HCT116 (cell line): Measurements from ENCODE around the gene EPYC. TPM values are rescaled to one million over a fixed set of nuclear protein-coding genes. Genes with fewer than 3 reads are reported as not detected.

ENCODE experiments used
- ATAC-seq: fragments of 200-7000 bp; cut with Tn5 transposase; 2 replicates; pipeline ENCODE4 v1.9.1; 2020; ENCODE audit warnings: mild to moderate bottlenecking, moderate library complexity
- BruUV-seq: library from RNA; stranded (reverse); fragments of 400-500 nt; replicated peaks from 2 replicates; lab custom pipeline; 2021; lab: Mats Ljungman, UMichigan
- CTCF ChIA-PET: fragments of 300-600 bp; sonication (Branson Sonifier 250); formaldehyde crosslinking; loops from one replicate; lab custom pipeline; 2021; ENCODE audit warnings: antibody characterized with exemption; lab: Charles Lee
- POLR2A ChIA-PET: fragments of 300-600, 350-600 bp; sonication (Branson Sonifier 250); formaldehyde crosslinking; loops from one replicate; lab custom pipeline; 2021; ENCODE audit warnings: antibody characterized with exemption; lab: Charles Lee
- RAD21 ChIA-PET, 2 experiments: fragments of 300-600 bp; sonication (Branson Sonifier 250); formaldehyde crosslinking; loops; one replicate each; lab custom pipeline; 2023; ENCODE audit warnings: low total read pairs in 2 of 2; ENCODE audit not compliant: uncharacterized antibody in 2 of 2, unreplicated experiment in 2 of 2, low non-redundant PET in 1 of 2; lab: Charles Lee
- DNase-seq: peaks from one replicate; pipeline ENCODE4 v3.0.0-alpha.2; 2010; ENCODE audit warnings: low read depth, low spot score
- H2AFZ ChIP-seq: fragments of 200-600 bp; shearing (Covaris generic), sonication (generic); 2 replicates; pipeline ENCODE4 v1.6.1; 2017; ENCODE audit warnings: low read depth, mixed run types, mixed read lengths, antibody characterized with exemption, low read length; ENCODE audit not compliant: poor library complexity, severe bottlenecking
- H3K27ac ChIP-seq: 2 replicates; pipeline ENCODE4 v1.5.1; 2012; ENCODE audit warnings: low read depth, low read length
- H3K27me3 ChIP-seq: fragments of 200-600 bp; sonication (generic); 2 replicates; pipeline ENCODE4 v1.6.1; 2016; ENCODE audit warnings: mixed run types, low read length, mixed read lengths; ENCODE audit not compliant: insufficient read depth
- H3K36me3 ChIP-seq, 2 experiments: fragments of 200-500 bp in 1 of 2; fragments of 200-600 bp in 1 of 2; sonication (Bioruptor generic) in 1 of 2; sonication (generic) in 1 of 2; 2 replicates each; pipeline versions ENCODE4 v1.5.1 to v1.6.1; 2014 to 2016; ENCODE audit warnings: low read length in 2 of 2, inconsistent platforms in 1 of 2, mixed read lengths in 1 of 2, mixed run types in 1 of 2; ENCODE audit not compliant: insufficient read depth in 2 of 2, control insufficient read depth in 1 of 2
- H3K4me1 ChIP-seq, 2 experiments: fragments of 200-600 bp in 1 of 2; sonication (generic) in 1 of 2; 2 replicates each; pipeline versions ENCODE4 v1.5.1 to v1.6.1; 2012 to 2017; ENCODE audit warnings: low read length in 2 of 2, inconsistent platforms in 1 of 2, mild to moderate bottlenecking in 1 of 2, mixed read lengths in 1 of 2, mixed run types in 1 of 2, moderate library complexity in 1 of 2; ENCODE audit not compliant: insufficient read depth in 2 of 2, control insufficient read depth in 1 of 2
- H3K4me2 ChIP-seq: fragments of 200-600 bp; sonication (generic); 2 replicates; pipeline ENCODE4 v1.6.1; 2017; ENCODE audit warnings: mixed run types, low read length, mixed read lengths
- H3K4me3 ChIP-seq, 2 experiments: fragments of 200-600 bp in 1 of 2; sonication (generic) in 1 of 2; replicated peaks in 1 of 2; 2 replicates each; pipeline ENCODE4 v1.5.1; 2011 to 2016; ENCODE audit warnings: low read length in 2 of 2, control low read depth in 1 of 2, low read depth in 1 of 2, mild to moderate bottlenecking in 1 of 2, mixed read lengths in 1 of 2, mixed run types in 1 of 2
- H3K79me2 ChIP-seq: fragments of 200-600 bp; sonication (generic); 2 replicates; pipeline ENCODE4 v1.6.1; 2017; ENCODE audit warnings: mild to moderate bottlenecking, mixed run types, low read length, moderate library complexity, mixed read lengths; ENCODE audit not compliant: insufficient read depth
- H3K9ac ChIP-seq: fragments of 200-600 bp; sonication (generic); 2 replicates; pipeline ENCODE4 v1.6.1; 2016; ENCODE audit warnings: low read length, mixed read lengths
- H3K9me2 ChIP-seq: fragments of 200-600 bp; sonication (generic), shearing (Covaris generic); 2 replicates; pipeline ENCODE4 v1.6.1; 2017; ENCODE audit warnings: mixed run types, mild to moderate bottlenecking, moderate library complexity; ENCODE audit not compliant: insufficient read depth
- H3K9me3 ChIP-seq, 2 experiments: fragments of 200-500 bp in 1 of 2; fragments of 200-600 bp in 1 of 2; sonication (Bioruptor generic) in 1 of 2; sonication (generic) in 1 of 2; 2 replicates each; pipeline ENCODE4 v1.6.1; 2014 to 2017; ENCODE audit warnings: low read length in 2 of 2, mixed read lengths in 2 of 2, inconsistent platforms in 1 of 2, low read depth in 1 of 2, mild to moderate bottlenecking in 1 of 2, mixed run types in 1 of 2, moderate library complexity in 1 of 2; ENCODE audit not compliant: control insufficient read depth in 1 of 2, insufficient read depth in 1 of 2
- H4K20me1 ChIP-seq: fragments of 200-600 bp; sonication (generic), shearing (Covaris generic); 2 replicates; pipeline ENCODE4 v1.6.1; 2017; ENCODE audit warnings: mixed run types, mild to moderate bottlenecking, moderate library complexity; ENCODE audit not compliant: insufficient read depth
- ATF3 ChIP-seq: IDR thresholded peaks from 2 replicates; pipeline ENCODE4 v1.6.1; 2012
- CBX3 ChIP-seq: IDR thresholded peaks from 2 replicates; pipeline ENCODE4 v1.6.1; 2012; ENCODE audit warnings: low read depth
- CEBPB ChIP-seq: IDR thresholded peaks from 2 replicates; pipeline ENCODE4 v1.6.1; 2012; ENCODE audit warnings: low read depth
- EGR1 ChIP-seq: IDR thresholded peaks from 2 replicates; pipeline ENCODE4 v1.6.1; 2012; ENCODE audit warnings: low read depth
- ELF1 ChIP-seq: IDR thresholded peaks from 2 replicates; pipeline ENCODE4 v1.6.1; 2012; ENCODE audit warnings: low read depth, borderline replicate concordance
- EZH2 ChIP-seq: fragments of 200-600 bp; sonication (generic); IDR thresholded peaks from 2 replicates; pipeline ENCODE4 v1.6.1; 2017; ENCODE audit warnings: antibody characterized with exemption, mixed run types
- EZH2phosphoT487 ChIP-seq: fragments of 200-600 bp; IDR thresholded peaks from 2 replicates; pipeline ENCODE4 v1.6.1; 2018; ENCODE audit warnings: antibody characterized with exemption, borderline replicate concordance
- FOSL1 ChIP-seq: IDR thresholded peaks from 2 replicates; pipeline ENCODE4 v1.6.1; 2012; ENCODE audit warnings: low read depth
- JUND ChIP-seq: IDR thresholded peaks from 2 replicates; pipeline ENCODE4 v1.6.1; 2012
- MAX ChIP-seq: IDR thresholded peaks from 2 replicates; pipeline ENCODE4 v1.6.1; 2012
- POLR2AphosphoS5 ChIP-seq: IDR thresholded peaks from 2 replicates; pipeline ENCODE4 v1.6.1; 2011; ENCODE audit warnings: mild to moderate bottlenecking, low read depth, low read length, moderate library complexity
- RAD21 ChIP-seq: IDR thresholded peaks from 2 replicates; pipeline ENCODE4 v1.6.1; 2012; ENCODE audit warnings: low read depth, mild to moderate bottlenecking
- SP1 ChIP-seq: IDR thresholded peaks from 2 replicates; pipeline ENCODE4 v1.6.1; 2012; ENCODE audit warnings: low read depth
- TCF7L2 ChIP-seq: IDR thresholded peaks from 2 replicates; pipeline ENCODE4 v1.7.0; 2011; ENCODE audit warnings: borderline replicate concordance, inconsistent platforms; ENCODE audit not compliant: insufficient read depth, insufficient read length; ENCODE audit errors: extremely low read depth
- YY1 ChIP-seq: IDR thresholded peaks from 2 replicates; pipeline ENCODE4 v1.6.1; 2011; ENCODE audit warnings: low read length, low read depth, moderate library complexity, mild to moderate bottlenecking; ENCODE audit not compliant: insufficient replicate concordance; ENCODE audit errors: extremely low read depth
- ZNF274 ChIP-seq: fragments of 200-500 bp; sonication (Bioruptor generic); IDR thresholded peaks from 2 replicates; pipeline ENCODE4 v1.6.1; 2014; ENCODE audit warnings: mild to moderate bottlenecking, low read depth, low read length, inconsistent platforms
- intact Hi-C: fragments of 100-400 bp; cut with micrococcal nuclease; formaldehyde crosslinking; loops from 2 replicates; pipeline ENCODE4 v1.10.0; 2022
- total RNA-seq: library from RNA; stranded (reverse); gene quantifications from one replicate; pipeline ENCODE4 v1.2.1, GENCODE V29; 2021; ENCODE audit not compliant: unreplicated experiment
- TF ChIP-seq, protein P1 (sequence below): IDR thresholded peaks from 2 replicates; pipeline ENCODE4 v1.6.1; 2012; ENCODE audit warnings: low read depth
- TF ChIP-seq, protein P2 (sequence below), 3 experiments: fragments of 200-600 bp in 1 of 3; sonication (generic) in 1 of 3; IDR thresholded peaks in 2 of 3; conservative IDR thresholded peaks in 1 of 3; 2 replicates each; pipeline ENCODE4 v1.5.1; 2012 to 2017; ENCODE audit warnings: low read depth in 2 of 3, low read length in 2 of 3, antibody characterized with exemption in 1 of 3, borderline replicate concordance in 1 of 3, control low read depth in 1 of 3, mild to moderate bottlenecking in 1 of 3, mixed read lengths in 1 of 3, mixed run types in 1 of 3, moderate library complexity in 1 of 3; ENCODE audit not compliant: insufficient read depth in 1 of 3
- TF ChIP-seq, protein P3 (sequence below): IDR thresholded peaks from 2 replicates; pipeline ENCODE4 v1.6.1; 2011; ENCODE audit warnings: mild to moderate bottlenecking, low read length, moderate library complexity; ENCODE audit not compliant: insufficient replicate concordance; ENCODE audit errors: extremely low read depth

The EPYC gene
- total RNA-seq, 1 experiment from 2014 or later = not detected

DNA sequence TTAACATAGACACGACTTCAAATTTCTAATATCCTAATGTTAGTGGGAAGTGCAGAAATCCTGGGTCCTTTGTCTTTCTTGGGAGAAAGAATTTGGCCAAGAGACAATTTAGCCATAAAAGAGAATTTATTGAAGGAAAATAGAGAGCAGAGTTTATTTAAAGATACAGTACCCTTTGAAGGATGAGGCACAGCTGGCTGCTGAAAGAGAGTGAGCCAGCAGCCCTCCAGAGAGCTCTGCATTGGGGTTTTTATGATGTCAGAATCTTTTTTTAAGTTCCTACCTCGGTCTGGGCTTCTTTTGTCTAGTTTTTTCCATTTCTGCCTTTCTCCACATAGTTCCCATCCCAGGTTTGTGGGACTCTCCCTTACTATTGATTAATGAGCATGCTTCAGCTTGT lies 87.3 kb downstream of the EPYC start:
- no peak overlapping the region for H3K4me2 ChIP-seq

More for the DNA sequence above, 87.3 kb downstream of the EPYC start:
- Histone ChIP-seq H4K20me1 (no peaks in the 10 kb centered on the region), H3K4me3 (no peak overlapping the region), H3K9me3 (no peaks in the 10 kb centered on the region), H3K4me1 (no peaks in the 10 kb centered on the region), H3K9me2 (no peaks in the 10 kb centered on the region), H3K27ac (no peak overlapping the region), H3K27me3 (no peaks in the 10 kb centered on the region), H3K36me3 (no peaks in the 10 kb centered on the region), H3K79me2 (no peaks in the 10 kb centered on the region), H3K9ac (no peak overlapping the region), H2AFZ (no peak overlapping the region)
- ChIA-PET CTCF (no interaction called here), RAD21 (no interaction called here), POLR2A (no interaction called here)
- TF ChIP-seq MAX = no peak
- TF ChIP-seq EZH2 = no peak
- no peak for TF ChIP-seq SP1
- no peak for TF ChIP-seq CBX3
- no peak for TF ChIP-seq YY1
- no peak for TF ChIP-seq POLR2AphosphoS5
- TF ChIP-seq FOSL1 = no peak
- TF ChIP-seq, protein P1, sequence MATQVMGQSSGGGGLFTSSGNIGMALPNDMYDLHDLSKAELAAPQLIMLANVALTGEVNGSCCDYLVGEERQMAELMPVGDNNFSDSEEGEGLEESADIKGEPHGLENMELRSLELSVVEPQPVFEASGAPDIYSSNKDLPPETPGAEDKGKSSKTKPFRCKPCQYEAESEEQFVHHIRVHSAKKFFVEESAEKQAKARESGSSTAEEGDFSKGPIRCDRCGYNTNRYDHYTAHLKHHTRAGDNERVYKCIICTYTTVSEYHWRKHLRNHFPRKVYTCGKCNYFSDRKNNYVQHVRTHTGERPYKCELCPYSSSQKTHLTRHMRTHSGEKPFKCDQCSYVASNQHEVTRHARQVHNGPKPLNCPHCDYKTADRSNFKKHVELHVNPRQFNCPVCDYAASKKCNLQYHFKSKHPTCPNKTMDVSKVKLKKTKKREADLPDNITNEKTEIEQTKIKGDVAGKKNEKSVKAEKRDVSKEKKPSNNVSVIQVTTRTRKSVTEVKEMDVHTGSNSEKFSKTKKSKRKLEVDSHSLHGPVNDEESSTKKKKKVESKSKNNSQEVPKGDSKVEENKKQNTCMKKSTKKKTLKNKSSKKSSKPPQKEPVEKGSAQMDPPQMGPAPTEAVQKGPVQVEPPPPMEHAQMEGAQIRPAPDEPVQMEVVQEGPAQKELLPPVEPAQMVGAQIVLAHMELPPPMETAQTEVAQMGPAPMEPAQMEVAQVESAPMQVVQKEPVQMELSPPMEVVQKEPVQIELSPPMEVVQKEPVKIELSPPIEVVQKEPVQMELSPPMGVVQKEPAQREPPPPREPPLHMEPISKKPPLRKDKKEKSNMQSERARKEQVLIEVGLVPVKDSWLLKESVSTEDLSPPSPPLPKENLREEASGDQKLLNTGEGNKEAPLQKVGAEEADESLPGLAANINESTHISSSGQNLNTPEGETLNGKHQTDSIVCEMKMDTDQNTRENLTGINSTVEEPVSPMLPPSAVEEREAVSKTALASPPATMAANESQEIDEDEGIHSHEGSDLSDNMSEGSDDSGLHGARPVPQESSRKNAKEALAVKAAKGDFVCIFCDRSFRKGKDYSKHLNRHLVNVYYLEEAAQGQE = no peak
- TF ChIP-seq ATF3 = no peak
- no peak for TF ChIP-seq EZH2phosphoT487
- TF ChIP-seq RAD21 = no peak
- TF ChIP-seq EGR1 = no peak
- TF ChIP-seq CEBPB = no peak
- TF ChIP-seq JUND = no peak
- no peak for TF ChIP-seq ELF1
- TF ChIP-seq ZNF274 = no peak
- TF ChIP-seq, protein P2, sequence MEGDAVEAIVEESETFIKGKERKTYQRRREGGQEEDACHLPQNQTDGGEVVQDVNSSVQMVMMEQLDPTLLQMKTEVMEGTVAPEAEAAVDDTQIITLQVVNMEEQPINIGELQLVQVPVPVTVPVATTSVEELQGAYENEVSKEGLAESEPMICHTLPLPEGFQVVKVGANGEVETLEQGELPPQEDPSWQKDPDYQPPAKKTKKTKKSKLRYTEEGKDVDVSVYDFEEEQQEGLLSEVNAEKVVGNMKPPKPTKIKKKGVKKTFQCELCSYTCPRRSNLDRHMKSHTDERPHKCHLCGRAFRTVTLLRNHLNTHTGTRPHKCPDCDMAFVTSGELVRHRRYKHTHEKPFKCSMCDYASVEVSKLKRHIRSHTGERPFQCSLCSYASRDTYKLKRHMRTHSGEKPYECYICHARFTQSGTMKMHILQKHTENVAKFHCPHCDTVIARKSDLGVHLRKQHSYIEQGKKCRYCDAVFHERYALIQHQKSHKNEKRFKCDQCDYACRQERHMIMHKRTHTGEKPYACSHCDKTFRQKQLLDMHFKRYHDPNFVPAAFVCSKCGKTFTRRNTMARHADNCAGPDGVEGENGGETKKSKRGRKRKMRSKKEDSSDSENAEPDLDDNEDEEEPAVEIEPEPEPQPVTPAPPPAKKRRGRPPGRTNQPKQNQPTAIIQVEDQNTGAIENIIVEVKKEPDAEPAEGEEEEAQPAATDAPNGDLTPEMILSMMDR (IDR thresholded peaks at IDR 0.05 in 2 of 3, conservative IDR thresholded peaks at IDR 0.05 in 1 of 3; ENCODE audit: borderline replicate concordance in 1 of 3, insufficient read depth in 1 of 3, low read depth in 2 of 3, low read length in 2 of 3) = no peak
- TF ChIP-seq TCF7L2 = no peak
- TF ChIP-seq, protein P3, sequence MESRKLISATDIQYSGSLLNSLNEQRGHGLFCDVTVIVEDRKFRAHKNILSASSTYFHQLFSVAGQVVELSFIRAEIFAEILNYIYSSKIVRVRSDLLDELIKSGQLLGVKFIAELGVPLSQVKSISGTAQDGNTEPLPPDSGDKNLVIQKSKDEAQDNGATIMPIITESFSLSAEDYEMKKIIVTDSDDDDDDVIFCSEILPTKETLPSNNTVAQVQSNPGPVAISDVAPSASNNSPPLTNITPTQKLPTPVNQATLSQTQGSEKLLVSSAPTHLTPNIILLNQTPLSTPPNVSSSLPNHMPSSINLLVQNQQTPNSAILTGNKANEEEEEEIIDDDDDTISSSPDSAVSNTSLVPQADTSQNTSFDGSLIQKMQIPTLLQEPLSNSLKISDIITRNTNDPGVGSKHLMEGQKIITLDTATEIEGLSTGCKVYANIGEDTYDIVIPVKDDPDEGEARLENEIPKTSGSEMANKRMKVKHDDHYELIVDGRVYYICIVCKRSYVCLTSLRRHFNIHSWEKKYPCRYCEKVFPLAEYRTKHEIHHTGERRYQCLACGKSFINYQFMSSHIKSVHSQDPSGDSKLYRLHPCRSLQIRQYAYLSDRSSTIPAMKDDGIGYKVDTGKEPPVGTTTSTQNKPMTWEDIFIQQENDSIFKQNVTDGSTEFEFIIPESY = no peak
- ATAC-seq = no peak
- no peak for DNase-seq
- intact Hi-C loops = no loop called here
- BruUV-seq = no TSS peak
